ENCODE results near the gene SVIL.
"Not testable (repeated sequence)": the region's sequence is repeated elsewhere in the genome, so short reads cannot be mapped to it uniquely, and the experiment has no call there.

SVIL gene

GRCh38 chr10:29608476-29609301 lies 26.1 kb downstream of the SVIL start:
- Histone ChIP-seq H3K4me1 (ENCODE audit: low read depth, poor library complexity, severe bottlenecking) (no peaks in the 10 kb centered on the region), H3K36me3 (ENCODE audit: insufficient read depth) (no peaks in the 10 kb centered on the region), H3K27ac (no peak overlapping the region), H3K4me3 (IDR thresholded peaks at IDR 0.05; ENCODE audit: insufficient read depth, low read depth, low read length) (no peak overlapping the region), H3K27me3 (ENCODE audit: insufficient read depth, low read depth) (no peaks in the 10 kb centered on the region), H3K9ac (no peak overlapping the region), H3K4me2 (no peak overlapping the region), H3K79me2 (ENCODE audit: insufficient read depth, low read depth) (no peaks in the 10 kb centered on the region), H2AFZ (ENCODE audit: low read depth) (no peak overlapping the region), H4K20me1 (ENCODE audit: insufficient read depth) (no peaks in the 10 kb centered on the region)
- TF ChIP-seq CTCF (conservative IDR thresholded peaks at IDR 0.05; ENCODE audit: low read depth, low read length) = no peak

GRCh38 chr10:29608062-29608461 lies 26.7 kb downstream of the SVIL start:
- no peak overlapping the region for H3K4me3 ChIP-seq (IDR thresholded peaks at IDR 0.05; ENCODE audit: insufficient read depth, low read depth, low read length)

GRCh38 chr10:29607576-29607975 lies 27.2 kb downstream of the SVIL start:
- Histone ChIP-seq H3K79me2 (ENCODE audit: insufficient read depth, low read depth) (no peaks in the 10 kb centered on the region), H3K27me3 (ENCODE audit: insufficient read depth, low read depth) (no peaks in the 10 kb centered on the region), H3K36me3 (ENCODE audit: insufficient read depth) (no peaks in the 10 kb centered on the region), H3K4me1 (ENCODE audit: low read depth, poor library complexity, severe bottlenecking) (no peaks in the 10 kb centered on the region), H4K20me1 (ENCODE audit: insufficient read depth) (no peaks in the 10 kb centered on the region), H3K9ac (no peak overlapping the region), H2AFZ (ENCODE audit: low read depth) (no peak overlapping the region), H3K27ac (no peak overlapping the region), H3K4me3 (IDR thresholded peaks at IDR 0.05; ENCODE audit: insufficient read depth, low read depth, low read length) (no peak overlapping the region), H3K4me2 (no peak overlapping the region)
- TF ChIP-seq CTCF (conservative IDR thresholded peaks at IDR 0.05; ENCODE audit: low read depth, low read length) = no peak

More at GRCh38 chr10:29608062-29608461, 26.7 kb downstream of the SVIL start:
- Histone ChIP-seq H3K9ac (no peak overlapping the region), H3K4me2 (no peak overlapping the region), H2AFZ (ENCODE audit: low read depth) (no peak overlapping the region), H3K27ac (no peak overlapping the region), H3K27me3 (ENCODE audit: insufficient read depth, low read depth) (no peaks in the 10 kb centered on the region), H4K20me1 (ENCODE audit: insufficient read depth) (no peaks in the 10 kb centered on the region), H3K36me3 (ENCODE audit: insufficient read depth) (no peaks in the 10 kb centered on the region), H3K79me2 (ENCODE audit: insufficient read depth, low read depth) (no peaks in the 10 kb centered on the region), H3K4me1 (ENCODE audit: low read depth, poor library complexity, severe bottlenecking) (no peaks in the 10 kb centered on the region)
- no peak for TF ChIP-seq CTCF (conservative IDR thresholded peaks at IDR 0.05; ENCODE audit: low read depth, low read length)

GRCh38 chr10:29606693-29607092 lies 28.1 kb downstream of the SVIL start:
- H3K4me3 ChIP-seq (IDR thresholded peaks at IDR 0.05; ENCODE audit: insufficient read depth, low read depth, low read length); H3K36me3 ChIP-seq (ENCODE audit: insufficient read depth); H3K4me2 ChIP-seq; H4K20me1 ChIP-seq (ENCODE audit: insufficient read depth); H3K27me3 ChIP-seq (ENCODE audit: insufficient read depth, low read depth); H3K79me2 ChIP-seq (ENCODE audit: insufficient read depth, low read depth); H3K27ac ChIP-seq; H2AFZ ChIP-seq (ENCODE audit: low read depth); H3K9ac ChIP-seq; H3K4me1 ChIP-seq (ENCODE audit: low read depth, poor library complexity, severe bottlenecking): not testable (repeated sequence)

- no peaks in the 10 kb centered on the region for H3K27me3 ChIP-seq (ENCODE audit: insufficient read depth, low read depth)
- H3K9ac ChIP-seq = no peak overlapping the region
- H3K36me3 ChIP-seq (ENCODE audit: insufficient read depth) = no peaks in the 10 kb centered on the region
- no peaks in the 10 kb centered on the region for H4K20me1 ChIP-seq (ENCODE audit: insufficient read depth)
- no peak for TF ChIP-seq CTCF (conservative IDR thresholded peaks at IDR 0.05; ENCODE audit: low read depth, low read length)
- H3K4me2 ChIP-seq = no peak overlapping the region
- no peaks in the 10 kb centered on the region for H3K79me2 ChIP-seq (ENCODE audit: insufficient read depth, low read depth)
- H3K27ac ChIP-seq = no peak overlapping the region
- no peak overlapping the region for H3K4me3 ChIP-seq (IDR thresholded peaks at IDR 0.05; ENCODE audit: insufficient read depth, low read depth, low read length)
- H2AFZ ChIP-seq (ENCODE audit: low read depth) = no peak overlapping the region
- no peaks in the 10 kb centered on the region for H3K4me1 ChIP-seq (ENCODE audit: low read depth, poor library complexity, severe bottlenecking)
Measured at GRCh38 chr10:29604291-29604825, 30.4 kb downstream of the SVIL start.
